Measurements from ENCODE around the gene CD248.
A peak's percentile ranks its signal among the peaks of the same experiment; 100 is the strongest.
"Not testable (repeated sequence)": the region's sequence is repeated elsewhere in the genome, so short reads cannot be mapped to it uniquely, and the experiment has no call there.

The CD248 gene

DNA sequence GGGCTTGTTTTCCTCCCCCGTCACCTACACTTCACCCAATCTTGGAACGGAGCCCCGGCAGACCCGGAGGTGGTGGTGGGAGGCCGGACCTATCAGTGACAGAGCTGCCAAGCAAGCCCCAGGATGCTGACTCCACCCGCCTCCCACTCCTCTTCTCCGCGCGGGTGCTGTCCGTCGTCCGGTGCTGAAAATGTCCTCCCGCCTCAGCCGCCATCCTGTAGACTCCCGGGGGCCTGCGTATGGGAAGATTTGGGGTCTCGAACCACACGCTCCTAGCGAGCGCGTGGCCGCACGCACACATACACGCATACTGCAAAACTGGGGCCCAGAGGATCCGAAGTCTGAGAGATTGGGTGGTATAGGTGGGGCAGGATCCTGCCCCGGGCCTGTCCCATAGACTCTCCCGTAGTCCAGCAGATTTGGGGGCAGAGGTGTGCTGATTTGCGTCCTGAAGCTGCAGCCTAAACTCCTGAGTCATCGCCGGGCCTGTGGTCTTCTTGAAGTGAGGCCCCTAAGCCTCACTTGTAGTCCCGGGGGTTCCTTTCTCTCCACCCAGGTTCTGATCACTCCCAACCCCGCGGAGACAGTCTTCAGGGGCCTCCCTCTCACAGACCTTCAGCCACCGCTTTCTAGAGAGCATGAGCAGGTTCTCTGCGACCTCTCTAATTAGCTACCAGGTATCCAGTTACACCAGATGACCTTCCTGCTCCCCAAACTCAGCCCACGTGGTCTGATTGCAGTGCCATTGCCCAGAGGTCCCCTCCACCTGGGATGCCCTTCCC lies 27.1 kb downstream of the CD248 start:
- peak; percentile 64 for DNase-seq (ENCODE audit: low read depth)

DNA sequence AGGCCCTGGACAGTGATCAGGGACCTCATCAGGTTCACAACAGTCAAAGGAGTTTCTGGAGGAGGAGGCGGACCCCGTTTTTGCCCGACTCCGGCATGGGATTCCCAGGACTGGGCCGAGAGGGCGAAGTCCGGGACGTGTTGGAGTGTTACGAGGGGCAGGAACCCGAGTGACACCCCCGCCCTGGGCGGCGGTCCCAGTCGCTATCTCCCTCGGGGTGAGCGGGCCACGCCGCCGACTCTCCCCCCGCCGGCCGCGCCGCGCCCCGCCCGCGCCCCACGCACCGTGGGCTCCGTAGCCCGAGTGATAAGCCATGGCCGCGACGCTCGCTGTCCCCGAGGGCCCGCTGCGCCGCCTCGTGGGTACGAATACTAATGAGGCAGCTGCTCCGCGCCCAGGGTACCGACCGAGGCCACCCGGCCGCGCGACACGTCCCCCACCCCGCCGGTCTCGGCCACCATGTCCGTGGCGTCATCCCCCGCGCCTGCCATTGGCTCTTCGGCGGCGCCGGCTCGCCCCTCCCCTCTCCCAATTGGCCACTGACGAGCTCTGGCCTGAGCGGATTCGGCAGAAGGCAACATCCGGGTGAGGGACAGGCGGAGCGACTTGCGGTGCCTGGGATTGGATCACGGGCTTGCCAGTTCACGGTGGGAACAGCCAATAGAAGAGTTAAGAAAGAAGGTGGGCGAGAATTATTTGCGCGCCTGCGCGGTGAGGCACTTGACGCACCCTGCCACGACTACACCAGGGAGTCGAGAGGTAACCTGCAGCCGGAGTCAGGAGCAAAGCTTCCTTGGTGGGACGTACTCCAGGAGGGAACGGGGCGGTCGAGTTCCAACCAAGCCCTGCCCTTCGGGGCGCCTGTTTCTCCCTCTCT lies 27.9 kb downstream of the CD248 start, which contains the start of gene YIF1A:
YIF1A (minus strand) TSS at position 473 of the 877 bp plus-strand sequence; CDS start at position 315, 158 bp downstream.
- peak; percentile 97 for DNase-seq (ENCODE audit: low read depth)

DNA sequence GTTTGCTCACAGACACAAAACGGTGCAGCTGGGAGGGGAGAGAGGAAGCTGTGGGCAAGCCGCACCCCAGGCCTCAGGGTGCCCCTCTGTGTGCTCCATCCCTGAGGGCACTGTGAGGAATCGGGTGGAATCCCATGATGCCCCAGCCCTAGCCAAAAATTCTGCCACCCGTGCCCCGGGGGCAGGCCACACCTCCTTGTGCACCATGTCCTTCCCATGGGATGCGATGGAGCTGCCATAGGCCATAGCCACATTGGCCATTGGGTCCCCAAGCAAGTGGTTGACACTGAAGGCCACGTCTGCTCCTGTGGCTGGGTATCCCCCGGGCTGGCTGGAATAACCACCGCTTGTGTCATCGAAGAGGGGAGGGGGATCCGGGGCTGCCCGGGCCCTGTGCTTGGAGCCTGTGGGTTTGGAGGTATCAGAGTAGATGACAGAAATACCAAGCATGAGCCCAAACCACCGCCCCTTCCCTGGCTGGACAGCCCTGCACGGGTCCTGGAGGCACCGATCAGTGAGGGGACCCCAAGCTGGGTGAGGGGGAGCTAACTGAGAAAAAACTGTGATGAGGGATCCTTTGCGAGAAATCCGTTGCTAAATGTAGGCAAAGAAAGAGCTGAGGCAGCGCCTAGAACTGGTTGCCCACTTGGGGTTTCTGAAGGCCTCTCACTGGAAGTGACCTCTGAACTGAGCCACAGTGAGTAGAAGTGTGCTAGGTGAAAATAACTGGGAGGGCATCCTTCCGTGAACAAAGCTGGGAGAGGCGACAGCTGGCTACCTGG lies 28.8 kb downstream of the CD248 start:
- DNase-seq (ENCODE audit: low read depth): no peak

DNA sequence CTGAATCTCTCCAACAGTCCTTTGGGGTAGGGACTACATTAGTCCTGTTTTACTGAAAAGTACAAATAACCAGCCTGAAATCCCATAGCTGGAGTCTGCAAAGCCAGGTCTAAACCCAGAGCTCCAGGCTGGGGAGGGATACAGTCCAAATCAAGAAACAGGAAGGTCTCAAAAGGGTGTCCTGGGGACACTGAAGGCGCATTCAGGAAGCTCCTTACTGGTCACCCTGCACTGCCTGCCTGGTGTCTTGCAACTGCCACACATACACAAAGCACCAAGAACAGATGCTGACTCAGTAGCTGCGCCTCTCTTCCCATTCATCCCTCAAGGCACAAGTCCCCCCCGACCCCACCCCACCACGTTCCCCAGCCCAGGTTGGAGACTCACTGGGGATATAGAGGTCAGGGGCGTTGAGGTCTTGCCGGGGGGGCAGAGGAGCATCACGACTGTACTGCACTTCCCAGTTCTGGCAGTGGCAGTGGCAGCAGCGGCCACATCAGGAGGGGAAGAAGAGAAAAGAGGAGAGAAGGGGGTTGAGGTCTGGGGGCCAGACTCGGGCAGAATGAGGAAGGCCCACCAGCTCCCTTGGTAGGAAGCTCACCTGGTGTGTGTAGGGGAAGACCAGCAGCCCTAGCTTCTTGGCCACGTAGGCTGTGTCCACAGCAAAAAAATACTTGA lies 29.5 kb downstream of the CD248 start:
- DNase-seq (ENCODE audit: low read depth): no peak

DNA sequence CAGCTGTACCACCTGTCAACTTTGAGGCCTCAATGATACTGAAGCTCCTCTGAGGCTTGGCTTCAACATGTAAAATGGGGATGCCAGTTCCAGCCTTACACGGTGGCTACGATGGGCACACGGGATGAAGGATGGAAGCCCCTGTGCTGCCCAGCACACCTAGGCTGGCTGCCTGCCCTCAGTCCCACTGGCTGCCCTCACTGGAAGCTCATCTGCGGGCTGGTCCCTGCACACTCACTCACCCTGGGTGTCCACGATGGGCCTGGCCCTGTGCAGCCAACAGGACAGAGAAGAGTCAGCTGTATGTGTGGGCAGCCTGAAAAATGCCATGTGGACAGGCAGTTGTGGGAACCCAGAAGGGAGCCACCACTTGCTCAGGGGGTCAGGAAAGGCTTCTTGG lies 30.1 kb downstream of the CD248 start:
- no peak for DNase-seq (ENCODE audit: low read depth)

DNA sequence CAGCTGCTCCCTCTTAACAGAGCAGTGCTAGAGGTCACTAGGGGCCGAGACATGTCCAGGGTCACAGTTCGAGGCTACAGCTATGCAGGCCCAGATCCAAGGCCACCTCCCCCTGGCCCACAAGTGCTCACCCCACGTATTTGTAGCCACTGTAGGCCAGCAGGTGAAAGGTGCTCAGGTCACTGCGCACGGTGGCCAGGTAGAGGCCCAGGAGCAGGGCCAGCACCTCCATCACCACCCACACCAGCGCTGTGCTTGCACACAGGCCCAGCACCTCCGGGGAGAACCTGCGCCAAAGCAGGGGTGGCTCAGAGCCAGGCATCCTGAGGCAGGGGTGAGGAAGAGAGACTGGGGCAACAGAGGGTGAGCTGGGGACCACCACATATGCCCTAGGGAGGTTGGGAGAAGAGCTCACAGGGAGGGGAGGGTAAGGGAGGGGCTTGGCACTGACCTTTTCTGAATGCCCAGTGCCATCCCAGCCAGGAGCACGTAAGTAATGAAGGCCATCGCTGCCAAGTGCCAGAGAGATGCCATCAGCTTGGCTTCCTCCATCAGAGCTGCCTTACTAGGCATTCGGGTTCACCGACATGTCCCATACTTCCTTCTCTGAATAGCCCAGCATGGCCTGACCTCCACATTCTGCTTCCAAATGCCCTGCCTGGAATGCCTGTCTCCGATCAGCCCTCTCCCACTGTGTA lies 31.4 kb downstream of the CD248 start:
- DNase-seq (ENCODE audit: low read depth): no peak

DNA sequence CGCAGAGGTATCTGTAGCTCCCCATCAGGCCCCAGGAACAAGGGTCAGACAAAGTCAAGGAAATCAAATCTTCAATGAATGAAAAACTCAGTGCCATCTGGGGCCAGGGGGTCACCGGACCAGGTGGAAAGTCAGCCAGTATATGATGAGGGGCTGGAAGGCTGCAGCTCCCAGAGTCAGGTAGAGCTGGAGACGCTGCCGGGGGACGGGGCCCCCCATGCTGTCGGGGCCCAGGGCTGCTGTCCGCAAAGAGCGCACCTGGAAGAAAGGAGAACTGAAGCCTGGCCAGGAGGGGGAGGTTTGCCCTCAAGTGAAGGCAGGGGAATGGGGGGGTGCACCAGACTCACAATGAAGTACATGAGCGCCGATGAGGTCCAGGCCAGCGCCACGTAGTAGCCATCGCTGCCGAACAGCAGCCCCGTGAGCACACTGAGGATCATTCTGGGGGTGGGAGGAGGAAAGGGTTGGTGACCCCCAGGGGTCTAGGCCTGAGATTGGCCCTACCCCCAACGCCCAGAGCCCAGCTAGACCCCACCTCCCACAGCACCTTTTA lies 32.2 kb downstream of the CD248 start:
- no peak for DNase-seq (ENCODE audit: low read depth)

DNA sequence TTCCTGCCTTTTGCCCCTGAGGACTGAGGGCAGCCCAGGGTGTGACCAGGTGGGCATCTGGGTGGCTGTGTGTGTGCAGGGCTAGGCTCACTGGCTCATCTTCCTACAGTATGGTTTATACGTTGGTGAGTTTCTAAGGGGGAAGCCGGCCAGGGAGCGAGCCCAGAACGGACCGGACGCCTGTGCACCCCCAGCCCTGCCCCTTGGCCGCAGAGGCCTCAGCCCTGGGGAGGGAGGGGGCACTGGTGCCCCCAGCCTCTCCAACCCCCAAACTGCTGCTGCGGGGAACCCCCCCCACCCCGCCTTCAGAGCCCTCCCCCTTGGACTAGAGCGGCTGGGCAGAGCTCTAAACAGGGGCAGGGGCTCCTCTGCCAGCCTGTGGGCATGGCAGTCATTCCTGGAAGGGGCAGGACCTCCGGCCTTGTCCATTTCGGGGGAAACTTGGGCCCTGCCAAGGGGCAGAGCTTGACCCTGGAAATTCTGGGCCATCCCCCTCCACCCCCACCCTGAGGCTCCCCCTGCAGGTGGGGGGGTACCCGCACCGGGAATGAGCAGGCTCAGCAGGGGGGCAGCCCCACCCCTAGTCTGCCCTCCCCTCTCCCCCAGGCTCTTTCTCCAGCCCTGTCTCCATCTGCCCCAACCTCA lies 33.3 kb downstream of the CD248 start:
- no peak for DNase-seq (ENCODE audit: low read depth)

DNA sequence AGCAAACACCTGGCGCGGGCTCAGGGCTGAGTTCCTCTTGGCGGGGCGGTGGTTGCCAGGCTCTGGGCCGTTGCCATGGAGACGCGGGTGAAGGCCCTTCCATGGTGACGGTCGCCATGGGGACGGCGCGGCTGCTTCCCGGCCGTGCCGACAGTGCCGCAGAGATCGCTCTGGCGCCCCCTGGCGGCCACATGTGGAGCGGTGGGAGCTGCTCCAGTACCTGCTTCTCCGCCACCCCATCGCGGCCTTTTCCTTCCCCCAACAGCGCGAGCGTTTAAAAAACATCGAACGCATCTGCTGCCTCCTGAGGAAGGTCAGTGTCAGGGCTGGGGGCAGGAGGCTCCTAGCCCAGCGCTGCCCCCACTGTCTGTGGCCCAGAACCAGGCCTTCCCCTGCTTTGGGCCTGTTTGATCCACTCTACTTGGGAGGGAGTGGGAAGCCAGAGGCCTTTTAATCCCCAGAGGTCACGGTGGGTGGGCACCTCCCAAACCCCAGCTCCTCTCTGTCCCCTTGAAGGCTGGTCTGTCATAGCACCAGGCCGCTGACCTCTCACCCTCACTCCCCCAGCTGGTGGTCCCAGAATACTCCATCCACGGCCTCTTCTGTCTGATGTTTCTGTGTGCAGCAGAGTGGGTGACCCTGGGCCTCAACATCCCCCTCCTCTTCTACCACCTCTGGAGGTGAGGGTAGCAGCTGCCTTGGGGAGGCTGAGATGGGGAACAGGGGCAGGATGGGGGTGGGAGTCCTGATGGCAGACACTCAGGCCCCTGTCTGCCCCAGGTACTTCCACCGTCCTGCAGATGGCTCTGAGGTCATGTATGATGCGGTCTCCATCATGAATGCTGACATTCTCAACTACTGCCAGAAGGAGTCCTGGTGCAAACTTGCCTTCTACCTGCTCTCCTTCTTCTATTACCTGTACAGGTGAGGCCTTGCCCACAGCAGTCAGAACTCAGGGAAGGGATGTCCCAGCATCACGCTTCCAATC lies 34.1 kb downstream of the CD248 start:
- DNase-seq (ENCODE audit: low read depth): peak; percentile 96

DNA sequence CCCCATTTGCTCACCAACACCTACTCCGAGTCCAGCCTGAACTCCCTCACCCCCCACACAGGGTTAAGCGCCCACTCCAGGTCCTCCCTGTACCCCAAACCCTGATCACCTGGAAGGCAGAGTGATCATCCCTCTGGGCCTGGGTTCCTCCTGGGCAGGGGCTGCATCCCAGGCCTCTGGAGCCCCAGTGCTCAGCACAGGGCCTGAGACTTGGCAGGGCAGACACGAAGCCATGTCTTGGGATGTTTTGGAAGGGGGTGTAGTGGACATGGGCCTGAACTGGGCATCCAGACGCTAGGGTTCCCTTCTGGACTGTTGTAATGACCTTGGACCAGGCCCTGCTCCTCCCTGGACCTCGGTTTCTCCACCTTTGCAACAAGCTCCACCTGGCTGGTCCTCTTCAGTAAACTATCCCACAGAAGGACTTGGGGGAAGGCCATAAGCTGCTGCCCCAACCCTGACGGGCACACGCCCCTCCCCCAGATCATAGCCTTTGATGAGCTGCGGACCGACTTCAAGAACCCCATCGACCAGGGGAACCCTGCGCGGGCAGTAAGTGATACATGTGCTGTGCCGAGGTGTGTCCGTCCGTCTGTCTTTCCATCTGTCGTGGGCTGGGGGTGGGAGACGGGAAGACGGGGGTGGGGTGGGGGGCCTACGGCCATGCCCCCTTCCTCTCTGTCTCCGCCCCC lies 34.9 kb downstream of the CD248 start:
- no peak for DNase-seq (ENCODE audit: low read depth)

DNA sequence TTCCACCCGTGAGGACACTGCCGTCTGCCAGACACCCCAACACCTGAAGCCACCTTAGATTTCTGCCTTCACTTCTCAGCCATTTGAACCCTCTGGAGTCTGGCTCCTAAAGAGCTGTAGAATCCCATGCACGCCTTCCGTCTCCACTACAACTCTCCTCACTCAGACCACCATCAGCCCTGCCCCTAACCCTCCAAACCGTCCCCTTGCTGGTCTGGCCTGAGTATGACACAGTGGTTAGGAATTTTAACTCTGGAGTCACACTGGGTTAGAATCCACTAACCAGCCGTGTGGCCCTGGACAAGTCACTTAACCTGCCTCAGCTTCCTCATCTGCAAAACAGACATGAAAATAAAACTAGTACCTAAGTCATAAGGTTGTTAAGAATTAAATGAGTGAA lies 35.8 kb downstream of the CD248 start:
- no peak for DNase-seq (ENCODE audit: low read depth)

DNA sequence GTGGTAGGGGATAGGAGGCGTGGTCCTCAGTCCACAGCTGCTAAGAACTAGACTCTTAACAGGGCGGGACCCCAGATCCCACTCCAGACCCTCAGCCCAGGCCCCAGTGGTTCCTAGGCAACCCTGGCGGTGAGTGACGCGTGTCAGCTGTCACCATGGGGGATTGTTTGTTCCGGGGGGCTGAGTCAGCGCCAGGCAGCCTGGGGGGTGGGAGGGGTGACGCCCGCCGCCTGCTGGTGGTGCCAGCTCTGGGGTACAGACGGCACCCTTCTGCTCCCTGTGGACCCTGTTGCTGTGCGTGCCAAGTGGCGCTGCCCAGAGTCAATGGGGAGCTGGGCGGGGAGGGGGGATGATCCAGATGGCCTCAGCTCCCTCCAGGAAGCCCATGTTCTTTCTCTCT lies 36.4 kb downstream of the CD248 start:
- DNase-seq (ENCODE audit: low read depth): no peak

DNA sequence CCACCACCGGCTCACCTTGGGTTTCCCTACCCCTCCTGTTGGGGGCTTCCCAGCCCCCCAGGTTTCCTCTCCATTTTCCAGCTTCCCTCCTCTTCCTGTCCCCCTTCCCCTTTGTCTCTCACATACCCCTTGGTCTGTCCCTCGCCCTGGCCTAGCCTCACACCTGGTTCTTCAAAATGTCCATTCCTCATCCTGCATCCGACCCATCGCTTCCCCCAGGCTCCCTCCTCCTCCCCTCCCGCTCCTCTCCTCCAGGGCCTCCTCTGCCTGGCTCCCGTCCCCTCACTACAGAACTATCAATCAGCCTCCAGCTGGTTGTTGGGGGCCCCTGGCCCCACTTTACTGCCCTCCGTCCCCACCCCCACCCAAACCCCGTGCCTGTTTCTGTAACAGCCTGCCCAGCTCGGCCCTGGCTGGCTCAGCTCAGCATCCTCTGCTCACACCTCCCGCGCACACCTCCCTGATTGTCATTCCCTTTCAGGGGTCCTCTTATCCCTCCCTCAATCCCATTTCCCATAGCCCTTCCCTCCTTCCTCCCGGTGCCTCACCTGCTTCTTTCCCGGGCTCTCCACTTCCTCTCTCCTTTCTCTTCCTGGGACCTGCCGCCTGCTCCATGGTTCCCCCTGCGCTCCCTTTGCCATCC lies 37.6 kb downstream of the CD248 start:
- no peak for DNase-seq (ENCODE audit: low read depth)

DNA sequence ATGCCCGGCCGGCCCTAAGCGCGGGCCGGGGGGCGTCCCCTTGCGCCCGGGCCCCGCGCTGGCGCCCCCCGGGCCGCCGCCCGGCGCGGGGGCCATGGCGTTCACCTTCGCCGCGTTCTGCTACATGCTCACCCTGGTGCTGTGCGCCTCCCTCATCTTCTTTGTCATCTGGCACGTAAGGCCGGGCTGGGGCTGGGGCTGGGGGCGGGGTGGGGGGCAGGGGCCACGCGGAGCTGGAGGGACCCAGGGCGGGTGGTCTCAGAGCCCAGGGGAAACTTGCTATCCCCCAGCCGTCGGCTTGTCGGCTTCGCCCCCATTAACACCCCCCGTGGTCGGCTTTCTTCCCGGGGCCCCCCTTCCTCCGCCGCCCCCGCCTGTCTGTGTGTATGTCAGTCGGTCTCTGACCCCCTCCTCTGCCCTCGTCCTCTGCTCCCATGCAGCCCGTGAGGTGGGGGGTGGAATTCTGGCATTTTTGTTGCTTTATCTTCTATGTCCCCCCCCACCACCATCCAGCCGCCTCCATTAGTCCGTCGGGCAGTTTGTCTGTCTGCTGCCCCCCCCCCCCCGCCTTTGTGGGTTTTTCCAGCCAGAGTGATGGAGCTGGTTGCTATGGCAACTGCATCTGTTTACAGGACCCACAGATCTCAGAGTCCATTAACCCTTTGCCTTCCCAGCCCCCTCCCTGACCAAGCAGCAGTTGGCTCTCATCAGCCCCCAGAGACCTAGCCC lies 38.3 kb downstream of the CD248 start:
- no peak for DNase-seq (ENCODE audit: low read depth)

DNA sequence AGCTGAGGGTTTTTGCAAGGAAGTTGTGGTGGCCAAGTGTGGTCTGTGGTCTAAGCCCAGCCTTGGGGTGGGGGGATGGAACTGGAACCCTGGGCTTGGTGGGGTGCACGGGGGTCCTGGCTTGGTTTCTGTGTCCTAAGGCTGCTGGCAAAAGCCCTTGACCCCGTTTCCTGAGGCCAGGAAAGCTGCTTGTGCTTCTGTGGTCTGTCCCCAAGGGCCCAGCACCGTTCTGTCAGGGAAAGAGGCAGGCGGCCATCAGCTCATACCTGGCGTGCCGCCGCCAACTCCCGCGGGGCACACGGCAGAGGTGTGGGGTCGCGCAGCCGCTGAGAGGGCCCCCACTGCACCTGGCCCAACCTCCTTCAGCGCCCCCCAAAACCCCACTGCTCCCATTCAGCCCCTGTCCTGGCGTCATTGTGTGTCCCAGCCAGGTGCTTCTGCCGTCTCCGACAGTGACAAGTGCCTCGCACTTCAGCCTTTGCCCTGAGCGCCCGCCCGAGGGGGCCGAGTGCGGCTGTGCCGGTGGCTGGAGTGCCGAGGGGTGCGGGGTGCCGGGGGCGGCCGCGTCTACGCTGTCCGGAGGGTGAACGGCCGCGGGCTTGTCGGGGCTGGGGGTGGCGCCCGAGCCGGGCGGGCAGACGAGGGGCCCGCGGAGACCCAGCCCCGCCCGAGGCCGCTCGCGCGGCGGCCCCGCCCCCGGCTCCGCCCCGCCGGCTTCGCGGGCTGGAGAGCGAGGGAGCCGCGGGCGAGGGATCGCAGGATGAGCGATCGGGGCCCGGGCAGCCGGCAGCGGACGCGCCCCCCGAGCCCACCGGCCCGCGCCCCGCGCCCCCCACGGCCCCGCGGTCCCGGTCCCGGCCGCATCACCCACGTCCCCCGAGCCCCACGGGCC lies 39.1 kb downstream of the CD248 start, which contains the start of gene CNIH2:
CNIH2 (plus strand) TSS at position 705 of the 892 bp plus-strand sequence. CDS start 282 bp downstream, outside the sequence.
- no peak for DNase-seq (ENCODE audit: low read depth)

DNA sequence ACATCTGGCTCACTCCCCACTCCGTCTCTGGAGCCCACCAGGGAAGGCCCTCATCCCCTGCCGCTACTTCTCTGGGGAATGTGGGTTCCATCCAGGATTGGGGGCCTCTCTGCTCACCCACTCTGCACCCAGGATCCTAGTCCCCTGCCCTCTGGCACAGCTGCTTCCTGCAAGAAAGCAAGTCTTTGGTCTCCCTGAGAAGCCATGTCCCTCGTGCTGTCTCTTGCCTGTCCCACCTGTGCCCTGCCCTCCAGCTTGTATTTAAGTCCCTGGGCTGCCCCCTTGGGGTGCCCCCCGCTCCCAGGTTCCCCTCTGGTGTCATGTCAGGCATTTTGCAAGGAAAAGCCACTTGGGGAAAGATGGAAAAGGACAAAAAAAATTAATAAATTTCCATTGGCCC lies 39.8 kb downstream of the CD248 start:
- DNase-seq (ENCODE audit: low read depth): not testable (repeated sequence)

Measured in stimulated activated CD8-positive, alpha-beta memory T cell treated with anti-CD3 and anti-CD28 coated beads, Interleukin-12 subunit alpha, Interleukin-12 subunit beta, amount 100 ng/mL, for 4 hours (primary cell).